IMR-90 (cell line): ENCODE results near the gene MAML1. TPM values are rescaled to one million over a fixed set of nuclear protein-coding genes. Genes with fewer than 3 reads are reported as not detected.

Experiments used
- ATAC-seq: fragments of 200-7000 bp; cut with Tn5 transposase; 2 replicates; pipeline ENCODE4 v1.9.1; 2020; ENCODE audit warnings: low read depth, mild to moderate bottlenecking, moderate library complexity
- BruUV-seq: library from RNA; stranded (reverse); fragments of 400-500 nt; replicated peaks from 2 replicates; lab custom pipeline; 2021; lab: Mats Ljungman, UMichigan
- CTCF ChIA-PET: fragments of 300-600 bp; formaldehyde crosslinking; extraction: SDS; loops from one replicate; lab custom pipeline; 2021; ENCODE audit warnings: antibody characterized with exemption; lab: Yijun Ruan, JAX
- POLR2A ChIA-PET: fragments of 300-600 bp; sonication (Branson Sonifier 250); formaldehyde crosslinking; loops from one replicate; lab custom pipeline; 2022; ENCODE audit warnings: antibody characterized with exemption; ENCODE audit not compliant: unreplicated experiment; lab: Charles Lee
- DNase-seq: peaks from one replicate; pipeline ENCODE4 v3.0.0; 2013
- H2AFZ ChIP-seq: replicated peaks from 2 replicates; pipeline ENCODE3; 2013; ENCODE audit warnings: low read length, mild to moderate bottlenecking; ENCODE audit not compliant: poor library complexity
- H2AK5ac ChIP-seq: 2 replicates; pipeline ENCODE4 v1.6.1; 2013; ENCODE audit warnings: low read depth, low read length, inconsistent platforms
- H2AK9ac ChIP-seq: replicated peaks from 2 replicates; pipeline ENCODE3; 2013; ENCODE audit warnings: mild to moderate bottlenecking, low read depth, low read length, moderate library complexity; ENCODE audit not compliant: poor library complexity
- H2BK120ac ChIP-seq: 2 replicates; pipeline ENCODE4 v1.6.1; 2013; ENCODE audit warnings: low read depth, low read length, inconsistent platforms
- H2BK15ac ChIP-seq: 3 replicates; pipeline ENCODE4 v1.6.1; 2013; ENCODE audit warnings: low read depth, low read length, inconsistent platforms
- H2BK20ac ChIP-seq: 2 replicates; pipeline ENCODE4 v1.6.1; 2013; ENCODE audit warnings: low read depth, mild to moderate bottlenecking, inconsistent platforms, low read length, moderate library complexity
- H2BK5ac ChIP-seq: 2 replicates; pipeline ENCODE4 v1.6.1; 2013; ENCODE audit warnings: mild to moderate bottlenecking, low read depth, low read length, inconsistent platforms; ENCODE audit not compliant: poor library complexity, severe bottlenecking
- H3K14ac ChIP-seq: replicated peaks from 2 replicates; pipeline ENCODE4 v1.6.1; 2013; ENCODE audit warnings: low read depth, low read length, inconsistent platforms
- H3K18ac ChIP-seq: 2 replicates; pipeline ENCODE4 v1.6.1; 2013; ENCODE audit warnings: low read depth, low read length, control low read depth
- H3K23ac ChIP-seq: 2 replicates; pipeline ENCODE4 v1.6.1; 2013; ENCODE audit warnings: low read depth, low read length, inconsistent platforms
- H3K27ac ChIP-seq: 2 replicates; pipeline ENCODE4 v1.5.1; 2013; ENCODE audit warnings: mild to moderate bottlenecking, control low read depth, low read length; ENCODE audit not compliant: insufficient read depth
- H3K27me3 ChIP-seq: 2 replicates; pipeline ENCODE4 v1.6.1; 2013; ENCODE audit warnings: low read length; ENCODE audit not compliant: control insufficient read depth, insufficient read depth
- H3K36me3 ChIP-seq: 2 replicates; pipeline ENCODE4 v1.6.1; 2013; ENCODE audit warnings: low read length, mixed read lengths; ENCODE audit not compliant: control insufficient read depth, insufficient read depth
- H3K4ac ChIP-seq: 2 replicates; pipeline ENCODE4 v1.6.1; 2013; ENCODE audit warnings: low read depth, low read length, inconsistent platforms
- H3K4me1 ChIP-seq: 2 replicates; pipeline ENCODE4 v1.6.1; 2013; ENCODE audit warnings: low read length, mixed read lengths; ENCODE audit not compliant: control insufficient read depth, insufficient read depth
- H3K4me2 ChIP-seq: 2 replicates; pipeline ENCODE4 v1.6.1; 2013; ENCODE audit warnings: low read depth, mild to moderate bottlenecking, control low read depth, low read length, moderate library complexity
- H3K4me3 ChIP-seq: 2 replicates; pipeline ENCODE4 v1.5.1; 2013; ENCODE audit warnings: low read depth, mild to moderate bottlenecking, control low read depth, low read length, moderate library complexity; ENCODE audit not compliant: insufficient read depth
- H3K56ac ChIP-seq: 2 replicates; pipeline ENCODE4 v1.6.1; 2013; ENCODE audit warnings: low read length, inconsistent platforms; ENCODE audit not compliant: insufficient read depth; ENCODE audit errors: extremely low read depth
- H3K79me1 ChIP-seq, 2 experiments: 2 replicates each; pipeline ENCODE4 v1.6.1; 2013; ENCODE audit warnings: low read length in 2 of 2, inconsistent platforms in 1 of 2, low read depth in 1 of 2
- H3K9ac ChIP-seq: 2 replicates; pipeline ENCODE4 v1.6.1; 2013; ENCODE audit warnings: low read depth, low read length, control low read depth
- H3K9me1 ChIP-seq: 2 replicates; pipeline ENCODE4 v1.6.1; 2013; ENCODE audit warnings: low read length, inconsistent platforms; ENCODE audit not compliant: insufficient read depth
- H3K9me3 ChIP-seq: 2 replicates; pipeline ENCODE4 v1.6.1; 2013; ENCODE audit warnings: low read length; ENCODE audit not compliant: control insufficient read depth, insufficient read depth
- H4K20me1 ChIP-seq: 2 replicates; pipeline ENCODE4 v1.6.1; 2013; ENCODE audit warnings: low read length, inconsistent platforms; ENCODE audit not compliant: insufficient read depth
- H4K5ac ChIP-seq: 2 replicates; pipeline ENCODE4 v1.6.1; 2013; ENCODE audit warnings: mild to moderate bottlenecking, low read depth, low read length, control low read depth
- H4K8ac ChIP-seq, 2 experiments: 2 replicates each; pipeline ENCODE4 v1.6.1; 2013; ENCODE audit warnings: low read depth in 2 of 2, low read length in 2 of 2, control low read depth in 1 of 2, inconsistent platforms in 1 of 2
- H4K91ac ChIP-seq: 2 replicates; pipeline ENCODE4 v1.6.1; 2013; ENCODE audit warnings: low read depth, low read length, inconsistent platforms; ENCODE audit not compliant: insufficient read depth
- ELK1 ChIP-seq: fragments of 150-350 bp; IDR thresholded peaks from 2 replicates; pipeline ENCODE4 v1.6.1; 2016; ENCODE audit warnings: low read depth, mild to moderate bottlenecking, low read length, moderate library complexity, borderline replicate concordance
- FOS ChIP-seq: fragments of 150-350 bp; IDR thresholded peaks from 2 replicates; pipeline ENCODE4 v1.6.1; 2016; ENCODE audit warnings: low read depth, low read length
- MAZ ChIP-seq: IDR thresholded peaks from 2 replicates; pipeline ENCODE4 v1.6.1; 2012; ENCODE audit warnings: low read depth, mild to moderate bottlenecking, low read length, improper control_type of control experiment, moderate library complexity, borderline replicate concordance
- WGBS, 2 experiments: methylation state at CpG; one replicate each; pipeline versions ENCODE4 v1.1.5 to v1.1.7; 2013; ENCODE audit warnings: missing lambda C conversion rate in 2 of 2; ENCODE audit not compliant: insufficient read length in 1 of 2; ENCODE audit errors: extremely low coverage in 2 of 2; 5-methylcytosine and 5-hydroxymethylcytosine counted together
- dilution Hi-C: fragments of 300-500 bp; cut with HindIII; formaldehyde crosslinking; loops from one replicate; pipeline ENCODE4 v1.14.3; 2018; ENCODE audit warnings: low sequenced_read_pairs; ENCODE audit not compliant: unreplicated experiment
- in situ Hi-C: fragments of 300-500 bp; cut with MboI; formaldehyde crosslinking; loops from 3 replicates; pipeline ENCODE4 v1.14.3; 2019; ENCODE audit warnings: low sequenced_read_pairs, inconsistent platforms, mixed read lengths
- intact Hi-C: fragments of 100-400 bp; cut with micrococcal nuclease; formaldehyde crosslinking; loops from 2 replicates; pipeline ENCODE4 v1.10.0; 2022
- polyA plus RNA-seq, 3 experiments: library from polyadenylated mRNA; depleted of rRNA; stranded (reverse); fragments of >200 nt; gene quantifications; 2 replicates each; pipeline ENCODE4 v1.2.3, GENCODE V29; 2012; ENCODE audit warnings: low replicate concordance in 1 of 3
- total RNA-seq: library from RNA; depleted of rRNA; stranded (reverse); fragments of >200 nt; gene quantifications from 2 replicates; pipeline ENCODE4 v1.2.3, GENCODE V29; 2012

The MAML1 gene
- total and polyA plus RNA-seq, 2 of the 4 experiments (the other 2 are of a cell fraction) = 4.7 to 10.2 TPM

DNA sequence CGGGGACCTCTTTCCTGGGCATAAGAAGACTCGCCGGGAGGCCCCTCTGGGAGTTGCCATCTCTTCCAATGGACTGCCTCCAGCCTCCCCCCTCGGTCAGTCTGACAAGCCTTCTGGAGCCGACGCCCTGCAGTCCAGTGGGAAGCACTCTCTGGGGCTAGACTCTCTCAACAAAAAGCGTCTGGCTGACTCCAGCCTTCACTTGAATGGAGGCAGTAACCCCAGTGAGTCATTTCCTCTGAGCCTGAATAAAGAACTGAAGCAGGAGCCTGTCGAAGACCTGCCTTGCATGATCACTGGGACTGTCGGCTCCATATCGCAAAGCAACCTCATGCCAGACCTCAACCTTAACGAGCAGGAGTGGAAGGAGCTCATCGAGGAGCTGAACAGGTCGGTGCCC is 32.8 kb downstream of the MAML1 start:
- peak overlapping the region; percentile 97 for H2AK5ac ChIP-seq
- H3K4me3 ChIP-seq = no peak overlapping the region
- 0 out of 2 replicates have a peak, but pooled peaks have one; percentile 28 for TF ChIP-seq MAZ
- peak; percentile 58 for TF ChIP-seq FOS
- no peak for TF ChIP-seq ELK1
- H2BK120ac ChIP-seq = peak overlapping the region; percentile 82; the same call in 1 of the 2 replicates
- 37% methylated on average over 9 of the region's 13 CpGs; no CpG with 5 or more reads in 1 of the 2 experiments for WGBS, 2 experiments
- peak overlapping the region; percentile 10; the same call in 1 of the 2 replicates for H3K9ac ChIP-seq
- peaks cover 35% of the 10 kb centered on the region for H3K4me1 ChIP-seq
- H4K20me1 ChIP-seq = peaks cover 40% of the 10 kb centered on the region
- H3K9me1 ChIP-seq = peaks cover 22% of the 10 kb centered on the region
- no peaks in the 10 kb centered on the region for H3K9me3 ChIP-seq
- no peaks in the 10 kb centered on the region for H3K27me3 ChIP-seq
- dilution Hi-C loops = no loop called here
- H3K4me2 ChIP-seq = 0 out of 2 replicates have a peak overlapping the region, but pooled peaks have one; percentile 8
- H2AK9ac ChIP-seq = peak overlapping the region; percentile 89
- H4K8ac ChIP-seq = peak overlapping the region; percentile 68 to 79; a peak in 3 of 4 replicates
- peak overlapping the region; percentile 34 for H2AFZ ChIP-seq
- H3K27ac ChIP-seq = peak overlapping the region; percentile 82
- H2BK15ac ChIP-seq = peak overlapping the region; percentile 77; the same call in 2 of the 3 replicates
- intact Hi-C loops = no loop called here
- H2BK5ac ChIP-seq = peak overlapping the region; percentile 75
- peak overlapping the region; percentile 50 for H4K5ac ChIP-seq
- no TSS peak for BruUV-seq
- in situ Hi-C loops = no loop called here
- peaks cover 33 to 73% of the 10 kb centered on the region in 2 experiments for H3K79me1 ChIP-seq
- H3K14ac ChIP-seq = peak overlapping the region; percentile 62; the same call in 1 of the 2 replicates
- peak; percentile 65 for ATAC-seq
- H3K23ac ChIP-seq = peak overlapping the region; percentile 82; the same call in 1 of the 2 replicates
- peak overlapping the region; percentile 94 for H3K4ac ChIP-seq
- ChIA-PET CTCF (interaction anchor here (0.5 kb wide), 1 partner anchor 110 kb away, joined by 3 read pairs; no protein-coding TSS in a partner anchor), POLR2A (no interaction called here)
- peak; percentile 85 for DNase-seq
- H4K91ac ChIP-seq = peak overlapping the region; percentile 86
- peak overlapping the region; percentile 12 for H3K18ac ChIP-seq
- peak overlapping the region; percentile 74 for H2BK20ac ChIP-seq
- H3K56ac ChIP-seq = peak overlapping the region; percentile 30; the same call in 1 of the 2 replicates
- H3K36me3 ChIP-seq = peaks cover 31% of the 10 kb centered on the region
